Measurements from ENCODE around the gene PLXNC1.

The PLXNC1 gene

DNA sequence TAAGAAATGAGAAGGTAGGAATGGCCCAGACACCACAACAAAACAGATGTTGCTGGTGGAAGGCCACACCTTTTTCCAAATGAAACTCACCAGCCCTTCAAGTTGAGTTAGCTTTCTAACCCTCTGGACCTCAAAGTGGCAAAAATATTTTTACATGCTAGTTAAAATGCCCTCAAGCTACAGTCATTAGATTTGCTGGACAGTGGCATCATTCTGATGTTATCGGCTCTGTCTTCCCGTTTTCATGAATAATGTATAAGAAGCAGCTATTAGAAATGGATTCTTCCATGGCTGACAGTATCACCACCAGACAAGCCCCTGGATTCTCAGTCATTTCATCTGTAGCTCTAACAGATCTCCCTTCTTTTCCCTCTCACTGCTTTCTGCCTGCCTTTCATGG is 37.1 kb upstream of the PLXNC1 start:
- in situ Hi-C loops (cut with HindIII; ENCODE audit: low pct_ligation_motif_present, low sequenced_read_pairs): no loop called here
- TF ChIP-seq, protein P1, sequence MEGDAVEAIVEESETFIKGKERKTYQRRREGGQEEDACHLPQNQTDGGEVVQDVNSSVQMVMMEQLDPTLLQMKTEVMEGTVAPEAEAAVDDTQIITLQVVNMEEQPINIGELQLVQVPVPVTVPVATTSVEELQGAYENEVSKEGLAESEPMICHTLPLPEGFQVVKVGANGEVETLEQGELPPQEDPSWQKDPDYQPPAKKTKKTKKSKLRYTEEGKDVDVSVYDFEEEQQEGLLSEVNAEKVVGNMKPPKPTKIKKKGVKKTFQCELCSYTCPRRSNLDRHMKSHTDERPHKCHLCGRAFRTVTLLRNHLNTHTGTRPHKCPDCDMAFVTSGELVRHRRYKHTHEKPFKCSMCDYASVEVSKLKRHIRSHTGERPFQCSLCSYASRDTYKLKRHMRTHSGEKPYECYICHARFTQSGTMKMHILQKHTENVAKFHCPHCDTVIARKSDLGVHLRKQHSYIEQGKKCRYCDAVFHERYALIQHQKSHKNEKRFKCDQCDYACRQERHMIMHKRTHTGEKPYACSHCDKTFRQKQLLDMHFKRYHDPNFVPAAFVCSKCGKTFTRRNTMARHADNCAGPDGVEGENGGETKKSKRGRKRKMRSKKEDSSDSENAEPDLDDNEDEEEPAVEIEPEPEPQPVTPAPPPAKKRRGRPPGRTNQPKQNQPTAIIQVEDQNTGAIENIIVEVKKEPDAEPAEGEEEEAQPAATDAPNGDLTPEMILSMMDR (IDR thresholded peaks at IDR 0.05; ENCODE audit: low read depth, low read length, missing control alignments): no peak
- no peaks in the 10 kb centered on the region for H3K27me3 ChIP-seq (replicated peaks)

DNA sequence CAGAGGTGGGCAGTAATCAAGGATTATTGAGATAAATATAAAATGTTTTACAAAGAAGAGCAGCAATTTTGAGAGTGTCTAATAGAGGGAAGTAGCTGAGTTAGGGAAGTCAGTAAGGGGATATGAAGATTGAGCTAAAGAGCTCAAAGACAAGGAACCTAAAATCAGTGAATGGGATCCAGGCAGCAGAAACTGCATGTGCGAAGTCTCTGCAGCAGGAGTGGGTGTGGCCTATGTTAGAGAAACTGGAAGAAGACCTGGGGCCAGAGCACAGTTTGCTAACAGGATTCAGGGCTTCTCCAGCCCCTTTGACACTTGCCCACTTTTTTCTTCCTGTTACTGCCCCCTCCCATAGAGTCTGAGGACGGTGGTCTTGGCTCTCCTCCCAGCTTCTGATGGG is 36.3 kb upstream of the PLXNC1 start:
- H3K36me3 ChIP-seq (replicated peaks): no peaks in the 10 kb centered on the region
- no peak overlapping the region for H3K27ac ChIP-seq
- no peak for DNase-seq
- H3K4me3 ChIP-seq (ENCODE audit: low read depth, low read length): no peak overlapping the region
- in situ Hi-C loops (cut with HindIII; ENCODE audit: low pct_ligation_motif_present, low sequenced_read_pairs): no loop called here
- TF ChIP-seq, protein P1 (IDR thresholded peaks at IDR 0.05; ENCODE audit: low read depth, low read length, missing control alignments): no peak
- no peaks in the 10 kb centered on the region for H3K27me3 ChIP-seq (replicated peaks)

More for the DNA sequence above, 37.1 kb upstream of the PLXNC1 start:
- Histone ChIP-seq H3K4me3 (ENCODE audit: low read depth, low read length) (no peak overlapping the region), H3K36me3 (replicated peaks) (no peaks in the 10 kb centered on the region), H3K27ac (no peak overlapping the region)
- no peak for DNase-seq

DNA sequence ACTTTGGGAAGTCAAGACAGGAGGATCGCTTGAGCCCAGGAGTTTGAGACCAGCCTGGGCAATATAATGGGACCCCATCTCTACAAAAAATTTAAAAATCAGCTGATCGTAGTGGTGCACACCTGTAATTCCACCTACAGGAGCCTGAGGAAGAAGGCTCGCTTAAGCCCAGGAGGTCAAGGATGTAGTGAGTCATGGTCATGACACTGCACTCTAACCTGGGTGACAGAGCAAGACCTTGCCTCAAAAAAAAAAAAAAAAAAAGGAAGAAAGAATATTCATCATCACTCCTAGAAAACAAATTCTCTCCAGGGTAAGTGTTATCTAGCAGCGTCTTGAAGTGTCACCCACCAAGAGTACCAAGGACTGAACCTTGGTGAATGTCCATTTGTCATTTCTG is 34.2 kb upstream of the PLXNC1 start:
- H3K27ac ChIP-seq: no peak overlapping the region
- no peaks in the 10 kb centered on the region for H3K27me3 ChIP-seq (replicated peaks)
- DNase-seq: no peak
- TF ChIP-seq, protein P1 (IDR thresholded peaks at IDR 0.05; ENCODE audit: low read depth, low read length, missing control alignments): no peak
- H3K4me3 ChIP-seq (ENCODE audit: low read depth, low read length): no peak overlapping the region
- in situ Hi-C loops (cut with HindIII; ENCODE audit: low pct_ligation_motif_present, low sequenced_read_pairs): no loop called here
- no peaks in the 10 kb centered on the region for H3K36me3 ChIP-seq (replicated peaks)

DNA sequence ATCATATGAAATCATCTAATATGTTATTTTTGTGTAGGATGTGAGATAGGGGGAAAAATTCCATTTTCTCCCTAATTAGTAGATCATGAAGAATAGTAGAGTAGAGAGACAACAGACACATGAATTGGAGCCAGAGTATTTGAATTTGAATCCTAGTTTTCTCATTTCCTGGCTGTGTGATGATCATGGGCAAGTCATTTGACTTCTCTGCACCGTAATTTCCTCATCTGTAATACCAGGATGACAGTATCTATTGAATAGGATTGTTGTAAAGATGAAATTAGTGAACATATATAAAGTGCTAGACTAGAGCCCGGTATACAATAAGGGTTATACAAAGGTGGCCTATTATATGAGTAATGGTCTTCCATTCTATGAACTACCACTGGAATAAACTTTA is 32.2 kb upstream of the PLXNC1 start:
- in situ Hi-C loops (cut with HindIII; ENCODE audit: low pct_ligation_motif_present, low sequenced_read_pairs): no loop called here
- no peak overlapping the region for H3K4me3 ChIP-seq (ENCODE audit: low read depth, low read length)
- H3K36me3 ChIP-seq (replicated peaks): no peaks in the 10 kb centered on the region
- TF ChIP-seq, protein P1 (IDR thresholded peaks at IDR 0.05; ENCODE audit: low read depth, low read length, missing control alignments): no peak
- no peak overlapping the region for H3K27ac ChIP-seq
- no peaks in the 10 kb centered on the region for H3K27me3 ChIP-seq (replicated peaks)
- DNase-seq: no peak

DNA sequence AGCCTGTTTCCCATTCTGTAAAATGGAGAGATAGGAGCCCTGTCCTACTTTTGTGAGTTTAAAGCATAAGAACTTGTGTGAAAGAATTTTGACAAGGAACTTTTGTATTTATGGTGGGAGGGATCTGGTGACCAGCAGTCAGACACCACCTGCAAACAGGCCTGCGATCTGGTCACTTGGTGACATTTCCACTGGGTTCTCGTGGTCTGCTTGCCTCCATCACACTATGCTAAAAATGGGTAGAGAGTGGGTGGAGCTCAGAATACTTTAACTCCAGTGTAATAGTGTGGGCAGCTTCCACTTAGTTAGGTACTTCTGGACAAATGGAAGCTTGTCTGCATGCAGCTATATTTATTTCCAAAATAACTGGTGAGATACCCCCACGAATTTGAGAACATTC is 26.5 kb upstream of the PLXNC1 start:
- no peak overlapping the region for H3K4me3 ChIP-seq (ENCODE audit: low read depth, low read length)
- H3K27me3 ChIP-seq (replicated peaks): peaks cover 5% of the 10 kb centered on the region
- in situ Hi-C loops (cut with HindIII; ENCODE audit: low pct_ligation_motif_present, low sequenced_read_pairs): no loop called here
- DNase-seq: no peak
- H3K27ac ChIP-seq: no peak overlapping the region
- TF ChIP-seq, protein P1 (IDR thresholded peaks at IDR 0.05; ENCODE audit: low read depth, low read length, missing control alignments): no peak
- no peaks in the 10 kb centered on the region for H3K36me3 ChIP-seq (replicated peaks)

DNA sequence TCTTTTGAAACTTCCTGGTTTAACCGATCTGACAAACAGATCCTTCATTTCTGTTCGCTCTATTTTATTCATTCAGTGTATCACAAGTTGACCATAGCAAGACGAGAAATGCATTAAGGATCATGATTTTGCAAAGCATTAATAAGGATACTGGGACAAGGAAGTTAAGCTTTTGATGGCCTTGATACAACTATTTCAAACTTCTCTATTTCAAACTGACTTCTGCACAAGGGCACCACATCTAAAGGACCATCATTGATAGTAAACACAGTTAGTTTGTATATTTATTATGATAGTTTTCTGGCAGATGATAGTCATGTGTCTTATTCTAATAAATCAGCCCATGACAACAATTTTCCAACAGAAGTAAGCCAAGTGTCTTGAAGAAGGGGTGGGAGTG is 25.8 kb upstream of the PLXNC1 start:
- in situ Hi-C loops (cut with HindIII; ENCODE audit: low pct_ligation_motif_present, low sequenced_read_pairs): no loop called here
- DNase-seq: no peak
- Histone ChIP-seq H3K27me3 (replicated peaks) (peaks cover 5% of the 10 kb centered on the region), H3K4me3 (ENCODE audit: low read depth, low read length) (no peak overlapping the region), H3K36me3 (replicated peaks) (no peaks in the 10 kb centered on the region), H3K27ac (no peak overlapping the region)
- TF ChIP-seq, protein P1 (IDR thresholded peaks at IDR 0.05; ENCODE audit: low read depth, low read length, missing control alignments): no peak
